ENCODE data around the gene ASGR2. TPM values are rescaled to one million over a fixed set of nuclear protein-coding genes. Genes with fewer than 3 reads are reported as not detected.
"Not testable (repeated sequence)": the region's sequence is repeated elsewhere in the genome, so short reads cannot be mapped to it uniquely, and the experiment has no call there.

ASGR2 gene
- total RNA-seq, 1 donor from 2014 or later: 2.7 TPM

- no peak overlapping the region for H3K27ac Mint-ChIP-seq
- H3K27me3 Mint-ChIP-seq: peaks cover 12% of the 10 kb centered on the region
- H3K4me1 Mint-ChIP-seq (ENCODE audit: low read depth): peaks cover 2% of the 10 kb centered on the region
- no peak for TF ChIP-seq CTCF (IDR thresholded peaks at IDR 0.05; ENCODE audit: unreplicated experiment)
- H3K4me3 Mint-ChIP-seq (ENCODE audit: low read depth): no peak overlapping the region
- peaks cover 8% of the 10 kb centered on the region for H3K9me3 Mint-ChIP-seq (ENCODE audit: low read depth)
- no peak for DNase-seq (ENCODE audit: low spot score, unreplicated experiment)
- H3K36me3 Mint-ChIP-seq (ENCODE audit: insufficient read depth): no peaks in the 10 kb centered on the region
These were observed 19.0 kb downstream of the ASGR2 start for GRCh38 chr17:7095625-7096024.

DNA sequence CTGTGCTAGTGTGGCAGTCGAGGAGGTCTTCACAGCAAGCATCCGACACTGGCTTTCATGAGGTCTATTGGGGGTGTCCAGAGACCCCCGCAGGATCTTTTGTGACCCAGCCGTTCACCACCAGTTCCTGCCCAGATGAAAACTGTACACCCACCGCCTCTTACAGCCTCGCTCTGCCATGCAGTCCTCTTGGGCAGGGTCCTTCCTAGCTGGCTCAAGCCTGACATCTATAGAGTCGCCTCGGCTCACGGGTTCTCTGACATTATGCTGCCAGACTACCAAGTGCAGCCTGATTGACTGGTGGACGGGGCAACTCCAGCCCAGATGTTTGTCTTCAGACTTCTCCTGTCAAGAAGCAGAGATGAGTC, 20.0 kb downstream of the ASGR2 start:
- no peaks in the 10 kb centered on the region for H3K36me3 Mint-ChIP-seq (ENCODE audit: insufficient read depth)
- no peak for TF ChIP-seq CTCF (IDR thresholded peaks at IDR 0.05; ENCODE audit: unreplicated experiment)
- H3K4me1 Mint-ChIP-seq (ENCODE audit: low read depth): peaks cover 2% of the 10 kb centered on the region
- peaks cover 4% of the 10 kb centered on the region for H3K9me3 Mint-ChIP-seq (ENCODE audit: low read depth)
- peaks cover 8% of the 10 kb centered on the region for H3K27me3 Mint-ChIP-seq
- DNase-seq (ENCODE audit: low spot score, unreplicated experiment): no peak
- no peak overlapping the region for H3K27ac Mint-ChIP-seq
- no peak overlapping the region for H3K4me3 Mint-ChIP-seq (ENCODE audit: low read depth)

- not testable (repeated sequence) for H3K36me3 Mint-ChIP-seq (ENCODE audit: insufficient read depth); H3K9me3 Mint-ChIP-seq (ENCODE audit: low read depth); H3K27me3 Mint-ChIP-seq; H3K27ac Mint-ChIP-seq; DNase-seq (ENCODE audit: low spot score, unreplicated experiment); H3K4me3 Mint-ChIP-seq (ENCODE audit: low read depth)
- peaks cover 15% of the 10 kb centered on the region for H3K4me1 Mint-ChIP-seq (ENCODE audit: low read depth)
These were observed 23.2 kb downstream of the ASGR2 start for GRCh38 chr17:7091311-7092005.

GRCh38 chr17:7089570-7089969, 25.1 kb downstream of the ASGR2 start:
- not testable (repeated sequence) for H3K9me3 Mint-ChIP-seq (ENCODE audit: low read depth); H3K36me3 Mint-ChIP-seq (ENCODE audit: insufficient read depth); DNase-seq (ENCODE audit: low spot score, unreplicated experiment); H3K4me3 Mint-ChIP-seq (ENCODE audit: low read depth); H3K27ac Mint-ChIP-seq; H3K27me3 Mint-ChIP-seq
- peaks cover 15% of the 10 kb centered on the region for H3K4me1 Mint-ChIP-seq (ENCODE audit: low read depth)

DNA sequence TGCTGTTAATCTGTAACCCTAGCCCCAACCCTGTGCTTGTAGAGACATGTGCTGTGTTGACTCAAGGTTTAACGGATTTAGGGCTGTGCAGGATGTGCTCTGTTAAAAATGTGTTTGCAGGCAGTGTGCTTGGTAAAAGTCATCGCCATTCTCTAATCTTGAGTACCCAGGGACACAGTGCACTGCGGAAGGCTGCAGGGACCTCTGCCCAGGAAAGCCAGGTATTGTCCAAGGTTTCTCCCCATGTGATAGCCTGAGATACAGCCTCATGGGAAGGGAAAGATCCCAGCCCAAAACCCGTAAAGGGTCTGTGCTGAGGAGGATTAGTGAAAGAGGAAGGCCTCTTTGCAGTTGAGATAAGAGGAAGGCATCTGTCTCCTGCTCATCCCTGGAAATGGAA, 26.2 kb downstream of the ASGR2 start:
- not testable (repeated sequence) for H3K9me3 Mint-ChIP-seq (ENCODE audit: low read depth); H3K4me3 Mint-ChIP-seq (ENCODE audit: low read depth); H3K36me3 Mint-ChIP-seq (ENCODE audit: insufficient read depth); H3K27me3 Mint-ChIP-seq; DNase-seq (ENCODE audit: low spot score, unreplicated experiment); H3K27ac Mint-ChIP-seq
- peaks cover 15% of the 10 kb centered on the region for H3K4me1 Mint-ChIP-seq (ENCODE audit: low read depth)

DNA sequence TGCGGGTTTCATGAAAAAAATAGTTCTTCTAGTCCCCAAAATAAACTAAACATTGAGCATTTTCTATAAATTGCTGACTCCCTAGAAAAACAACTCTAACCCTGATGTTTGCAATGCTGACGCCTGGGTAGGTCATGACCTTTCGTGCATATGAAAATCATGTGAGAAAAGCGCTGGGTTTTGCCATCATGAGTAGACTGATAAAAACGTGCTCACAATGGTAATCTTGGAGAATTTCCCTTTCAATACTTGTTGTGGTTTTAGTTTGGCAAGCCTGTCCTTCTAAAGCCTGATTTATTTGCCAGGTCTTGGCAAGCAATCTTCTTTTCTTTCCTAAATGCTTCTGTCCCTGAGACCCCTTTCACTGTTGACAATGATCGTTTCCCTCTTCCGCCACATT, 30.5 kb downstream of the ASGR2 start:
- Mint-ChIP-seq H3K4me3 (ENCODE audit: low read depth) (no peak overlapping the region), H3K4me1 (ENCODE audit: low read depth) (peaks cover 13% of the 10 kb centered on the region), H3K9me3 (ENCODE audit: low read depth) (no peaks in the 10 kb centered on the region), H3K27ac (no peak overlapping the region), H3K36me3 (ENCODE audit: insufficient read depth) (no peaks in the 10 kb centered on the region), H3K27me3 (peaks cover 4% of the 10 kb centered on the region)
- no peak for DNase-seq (ENCODE audit: low spot score, unreplicated experiment)
- no peak for TF ChIP-seq CTCF (IDR thresholded peaks at IDR 0.05; ENCODE audit: unreplicated experiment)

DNA sequence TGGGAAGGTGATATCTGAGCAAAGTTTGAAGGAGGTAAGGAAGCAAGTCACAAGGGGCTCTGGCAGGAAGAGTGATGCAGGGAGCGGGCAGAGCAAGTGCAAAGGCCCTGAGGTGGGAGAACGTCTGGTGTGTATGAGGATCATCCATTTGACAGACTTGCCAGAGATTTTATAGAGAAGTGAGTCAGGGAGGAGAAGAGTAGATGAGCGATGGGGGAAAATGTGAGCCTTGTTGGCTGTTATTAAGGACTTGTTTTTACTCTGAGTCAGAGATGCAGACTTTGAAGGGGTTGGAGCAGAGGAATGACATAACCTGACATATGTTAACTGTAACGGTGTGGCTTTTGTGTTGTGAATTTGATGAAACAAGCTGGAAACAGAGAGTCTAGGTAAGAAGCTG, 31.0 kb downstream of the ASGR2 start:
- Mint-ChIP-seq H3K4me1 (ENCODE audit: low read depth) (peaks cover 8% of the 10 kb centered on the region), H3K4me3 (ENCODE audit: low read depth) (no peak overlapping the region), H3K9me3 (ENCODE audit: low read depth) (no peaks in the 10 kb centered on the region), H3K27ac (no peak overlapping the region), H3K27me3 (peaks cover 8% of the 10 kb centered on the region), H3K36me3 (ENCODE audit: insufficient read depth) (no peaks in the 10 kb centered on the region)
- no peak for DNase-seq (ENCODE audit: low spot score, unreplicated experiment)
- TF ChIP-seq CTCF (IDR thresholded peaks at IDR 0.05; ENCODE audit: unreplicated experiment): no peak
